IPS-NIHi7 (cell line): Measurements from ENCODE around the gene IFT43.

Experiments used
- DNase-seq: peaks from one replicate; pipeline ENCODE4 v3.0.0; 2012; ENCODE audit warnings: mixed read lengths; ENCODE audit errors: extremely low spot score

The IFT43 gene

DNA sequence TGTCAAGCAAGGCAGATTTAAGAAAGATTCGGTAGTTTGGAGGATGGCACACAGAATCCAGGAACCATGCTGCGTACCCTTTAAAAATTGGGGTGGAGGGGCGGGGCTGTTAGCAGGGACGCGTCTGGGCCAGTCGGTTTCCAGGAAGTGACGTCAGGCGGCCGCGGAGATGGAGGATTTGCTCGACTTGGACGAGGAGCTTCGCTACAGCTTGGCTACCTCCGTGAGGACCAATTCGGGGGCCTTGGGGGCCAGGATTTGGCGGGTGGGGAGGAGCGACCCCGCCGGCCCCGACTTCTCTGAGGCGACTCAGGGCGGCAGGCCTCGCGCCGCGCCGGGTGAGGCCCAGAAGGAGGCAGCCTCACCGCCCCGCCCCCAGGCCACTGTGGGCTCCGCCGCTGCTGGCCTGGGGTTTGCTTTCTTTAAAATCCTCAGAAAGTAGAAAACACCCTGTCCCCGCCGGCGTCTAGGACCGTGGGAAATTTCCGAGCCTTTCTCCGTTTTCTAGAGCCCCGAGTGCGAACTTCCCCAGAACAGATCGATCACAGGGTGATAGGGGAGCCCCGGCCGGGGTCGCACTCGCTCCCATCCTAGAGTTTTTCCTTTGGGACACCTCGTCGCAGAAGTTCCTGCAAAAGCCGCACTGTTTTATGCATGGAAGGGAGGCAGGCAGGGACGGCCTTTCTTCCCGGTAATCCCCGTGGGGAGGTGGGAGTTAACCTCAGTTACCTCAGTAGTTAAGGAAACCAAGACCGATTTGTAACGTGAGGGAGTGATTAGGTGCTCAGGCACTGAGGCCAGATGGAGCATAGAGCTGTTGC, at the start of gene IFT43:
Gene IFT43, plus strand, starts transcription at position 146 of the 821 bp plus-strand sequence. Its CDS starts 24 bp downstream, at position 170.
- peak; percentile 81 for DNase-seq

DNA sequence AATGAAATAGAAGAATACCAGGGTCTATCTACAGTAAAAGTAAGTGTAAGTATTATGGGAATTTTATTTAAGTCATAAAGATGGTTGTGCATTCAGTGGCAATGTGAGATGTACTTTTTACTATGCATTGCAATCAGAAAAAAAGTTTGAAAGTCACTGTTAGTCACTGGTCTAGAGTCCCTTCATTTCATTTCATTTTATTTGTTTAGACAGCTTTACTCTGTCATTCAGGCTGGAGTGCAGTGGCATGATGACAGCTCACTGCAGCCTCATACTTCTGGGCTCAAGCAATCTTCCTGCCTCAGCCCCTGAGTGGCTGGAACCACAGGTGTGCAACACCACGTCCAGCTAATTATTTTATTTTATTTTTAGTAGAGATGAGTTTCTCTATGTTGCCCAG, 46.4 kb upstream of the IFT43 start:
- DNase-seq, result no peak

- DNase-seq, result peak; percentile 5
These were observed 44.5 kb upstream of the IFT43 start for GRCh38 chr14:75941030-75941429.

DNA sequence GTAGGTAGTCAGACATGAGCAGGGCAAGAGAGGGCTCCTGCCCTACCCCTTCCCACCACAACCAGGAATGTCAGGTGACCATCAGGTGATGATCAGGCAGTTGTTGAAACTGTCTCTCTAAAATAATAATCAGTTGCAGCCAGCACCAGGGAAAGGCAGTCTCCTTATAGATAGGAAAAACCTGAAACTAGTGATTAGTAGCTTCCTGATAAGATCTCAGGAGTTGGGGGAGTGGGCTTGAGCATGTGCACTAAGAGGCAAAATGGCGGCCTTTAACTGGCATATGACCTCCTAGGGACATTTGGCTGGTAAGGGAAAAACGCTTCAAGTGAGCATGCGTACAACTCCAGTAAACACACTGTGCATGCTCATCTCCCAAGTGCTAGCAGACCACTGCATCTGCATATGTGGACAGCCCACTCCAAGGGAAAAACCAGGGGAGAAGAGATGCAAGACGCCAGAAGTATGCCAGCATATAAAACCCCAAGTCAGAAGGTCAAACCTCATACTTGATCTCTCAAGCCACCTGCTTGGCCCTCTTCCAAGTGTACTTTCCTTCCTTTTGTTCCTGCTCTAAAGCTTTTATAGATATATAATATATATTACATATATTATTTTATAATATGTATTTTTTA, 40.8 kb upstream of the IFT43 start:
- no peak for DNase-seq

DNA sequence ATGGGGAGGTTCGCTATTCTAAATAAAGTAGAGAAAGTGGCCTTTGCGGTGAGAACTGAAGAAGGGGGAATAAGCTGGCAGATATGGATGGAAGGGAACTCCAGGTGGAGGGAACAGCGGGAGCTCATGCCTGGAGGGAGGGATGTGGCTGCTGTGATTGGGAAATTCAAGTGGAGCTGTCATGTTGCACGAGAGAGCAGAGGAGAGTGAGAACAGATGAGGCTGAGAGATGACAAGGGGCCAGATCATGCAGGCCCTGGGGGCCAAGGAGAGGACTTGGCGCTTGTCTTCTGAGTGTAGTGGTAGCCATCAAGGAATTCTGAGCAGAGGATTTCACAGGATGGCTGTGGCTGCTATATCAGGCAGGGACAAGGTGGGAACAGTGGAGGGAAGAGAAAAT, 38.8 kb upstream of the IFT43 start:
- peak; percentile 33 for DNase-seq

- no peak for DNase-seq
These were observed 33.1 kb upstream of the IFT43 start for GRCh38 chr14:75952489-75952888.

DNA sequence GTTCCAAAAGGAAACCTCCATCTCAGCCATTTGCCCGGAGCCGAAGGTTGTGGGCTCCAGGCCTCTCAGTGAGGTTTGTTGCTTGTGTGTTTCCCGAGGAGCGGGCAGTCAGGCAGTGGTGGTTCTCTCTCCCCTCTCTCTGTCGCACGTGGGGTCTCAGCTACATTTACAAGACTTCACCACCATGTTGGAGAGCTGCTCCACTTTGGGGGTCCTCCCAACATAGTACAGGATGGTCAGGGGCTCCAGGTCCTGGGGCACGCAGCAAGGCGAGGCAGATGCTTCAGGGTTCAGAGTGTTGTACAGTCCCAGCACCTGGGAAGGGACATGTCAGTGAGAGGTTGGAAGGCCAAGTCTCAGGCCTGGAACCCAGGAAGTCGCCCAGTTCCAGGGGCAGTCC, 26.5 kb upstream of the IFT43 start:
- DNase-seq, result no peak

- no peak for DNase-seq
These were observed 25.3 kb upstream of the IFT43 start for GRCh38 chr14:75960231-75960630.

DNA sequence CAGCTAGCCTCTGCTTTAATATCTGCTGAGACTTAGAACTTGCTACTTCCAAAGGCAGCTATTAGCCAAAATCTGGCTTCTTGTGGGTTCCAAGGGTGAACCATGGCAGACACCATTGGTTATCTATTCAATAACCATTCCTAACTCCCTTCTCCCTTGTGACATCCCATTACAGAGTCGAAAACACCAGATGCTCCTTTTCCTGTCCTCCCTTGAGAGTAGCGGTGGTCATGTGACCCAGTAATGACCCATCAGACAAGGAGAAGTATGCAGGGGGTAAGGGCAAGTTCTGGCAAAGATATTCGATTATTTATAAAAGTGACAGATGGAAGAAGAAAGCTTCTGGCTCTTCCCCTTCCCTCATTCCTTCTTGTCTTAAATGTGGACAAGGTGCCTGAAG, 23.9 kb upstream of the IFT43 start:
- no peak for DNase-seq

DNA sequence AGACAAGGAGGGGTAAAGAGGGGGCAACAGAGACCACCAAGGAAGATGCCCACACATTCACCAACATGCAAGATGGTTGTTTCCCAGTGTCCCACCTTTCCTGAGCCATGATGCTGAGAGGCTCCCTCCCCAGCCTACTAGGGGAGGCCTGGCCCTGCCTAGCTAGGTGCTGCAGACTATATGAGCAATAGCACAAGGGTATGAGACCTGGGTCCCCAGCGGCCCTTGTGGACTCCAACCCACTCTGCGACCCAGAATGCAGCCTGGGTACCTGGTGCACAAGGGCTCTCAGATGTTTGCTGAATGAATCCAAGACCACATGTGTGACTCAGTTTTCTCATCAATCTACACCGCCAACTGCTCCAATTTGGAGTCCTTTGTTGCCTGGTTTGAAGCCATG, 17.7 kb upstream of the IFT43 start:
- DNase-seq, result no peak

- no peak for DNase-seq
These were observed 17.1 kb upstream of the IFT43 start for GRCh38 chr14:75968456-75968855.

GRCh38 chr14:75969126-75969525, 16.4 kb upstream of the IFT43 start:
- DNase-seq, result no peak

DNA sequence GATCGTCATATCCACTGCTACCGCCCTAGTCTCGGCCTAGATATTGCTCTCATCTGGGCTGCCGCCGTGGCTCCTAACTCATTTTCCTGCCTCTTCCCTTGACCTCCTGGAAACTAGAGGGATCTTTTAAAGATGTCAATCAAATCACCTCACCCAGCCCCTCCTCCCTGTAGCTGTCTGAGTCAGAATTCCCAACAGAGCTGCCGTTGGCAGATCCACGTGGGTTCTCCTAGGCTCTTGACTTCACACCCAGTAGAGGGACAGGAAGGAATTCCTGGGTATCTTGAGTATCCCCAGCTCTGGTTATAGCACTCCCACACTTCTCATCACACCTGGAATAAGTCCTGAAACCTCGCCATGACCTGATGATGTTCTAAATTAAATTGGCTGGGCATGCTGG, 15.7 kb upstream of the IFT43 start:
- no peak for DNase-seq

- no peak for DNase-seq
These were observed 14.6 kb upstream of the IFT43 start for GRCh38 chr14:75970989-75971388.

- no peak for DNase-seq
These were observed 14.1 kb upstream of the IFT43 start for GRCh38 chr14:75971509-75971908.

DNA sequence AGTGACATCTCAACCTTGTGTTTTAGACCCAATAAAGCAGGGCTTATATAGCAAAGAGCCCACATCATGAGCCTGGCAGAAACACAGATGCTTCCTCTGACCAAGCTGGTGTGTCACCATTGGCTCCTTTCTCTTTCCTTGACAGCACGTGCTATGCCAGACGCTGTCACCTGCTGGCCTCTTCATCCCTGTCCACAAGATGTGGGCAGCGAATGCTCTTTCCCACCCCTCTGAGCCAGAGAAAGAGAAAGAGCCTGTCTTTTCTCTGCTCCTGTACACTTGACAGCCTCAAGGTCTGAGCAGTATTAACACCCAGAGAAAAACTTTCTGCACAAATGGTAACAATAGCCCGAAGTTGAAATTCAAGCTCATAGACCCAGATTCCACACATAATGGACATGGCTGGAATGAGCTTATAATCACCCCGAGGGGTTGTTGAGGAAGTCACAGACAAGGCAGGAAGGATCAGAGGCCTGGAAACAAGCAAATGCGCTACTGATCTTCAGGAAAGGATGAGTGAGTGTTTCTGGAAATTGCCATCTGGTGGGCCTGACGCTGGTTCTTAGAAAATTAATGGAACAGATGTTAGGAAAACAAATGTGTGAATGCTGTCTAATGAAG, 12.7 kb upstream of the IFT43 start:
- DNase-seq, result no peak

DNA sequence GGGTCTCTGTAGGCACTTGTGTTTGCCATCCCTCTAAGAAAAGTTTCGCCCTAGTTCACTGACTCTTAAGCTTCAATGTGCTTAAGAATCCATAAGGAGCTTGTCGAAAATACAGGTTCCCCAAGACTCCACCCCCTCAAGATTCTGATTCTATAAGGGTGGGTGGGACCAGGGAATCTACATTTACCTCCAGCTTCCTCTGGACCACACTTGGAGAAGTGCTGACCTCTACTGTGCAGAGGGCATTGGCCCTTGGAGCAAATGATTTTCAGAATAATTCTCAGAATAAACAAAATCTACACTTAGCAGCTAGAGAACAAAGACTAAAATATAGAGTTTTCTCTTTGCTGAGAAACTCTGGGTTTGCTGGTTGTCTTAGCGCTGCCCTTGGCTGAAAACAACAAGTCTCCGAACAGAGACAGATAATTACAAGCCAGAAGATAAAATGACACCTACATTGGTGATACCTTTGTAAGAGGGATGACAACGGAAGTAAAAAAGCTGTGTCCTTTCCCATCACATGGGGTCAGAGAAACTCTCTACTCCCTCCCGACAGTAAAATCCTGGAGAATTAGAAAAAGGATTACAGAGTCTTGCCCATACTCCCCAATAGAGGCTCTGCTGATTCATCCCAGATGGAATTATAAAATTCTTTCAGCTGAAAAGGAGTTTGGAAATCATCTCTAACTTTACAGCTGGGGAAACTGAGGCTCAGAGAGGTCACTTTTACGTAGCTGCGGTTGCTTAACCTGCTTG, 8.6 kb upstream of the IFT43 start:
- no peak for DNase-seq

- DNase-seq, result no peak
These were observed 8.0 kb upstream of the IFT43 start for GRCh38 chr14:75977582-75977943.

DNA sequence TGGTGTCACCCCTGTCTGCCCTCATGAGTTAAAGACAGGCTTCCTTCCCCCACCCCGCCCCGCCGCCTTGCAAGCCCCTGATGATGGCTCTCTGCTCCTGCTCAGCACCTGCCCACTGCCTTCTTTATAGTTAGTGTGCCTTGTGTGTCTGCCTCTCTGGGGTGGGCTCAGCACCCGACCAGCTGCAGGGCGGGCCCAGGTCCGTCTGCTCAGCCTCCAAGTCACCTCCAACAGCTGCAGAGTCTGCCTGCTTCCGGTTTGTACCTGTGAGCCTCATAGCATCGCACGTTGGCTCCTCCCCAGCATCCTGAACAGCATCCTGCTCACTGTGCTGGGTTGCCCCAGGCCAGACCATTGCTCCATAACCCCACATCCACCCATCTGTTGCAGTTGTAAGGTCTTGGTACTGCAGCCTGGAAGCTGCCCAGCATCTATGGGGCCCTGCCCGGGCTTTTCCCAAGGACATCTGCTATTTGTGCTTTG, 7.3 kb upstream of the IFT43 start:
- no peak for DNase-seq

- peak; percentile 76 for DNase-seq
These were observed 6.4 kb upstream of the IFT43 start for GRCh38 chr14:75979071-75979571.

DNA sequence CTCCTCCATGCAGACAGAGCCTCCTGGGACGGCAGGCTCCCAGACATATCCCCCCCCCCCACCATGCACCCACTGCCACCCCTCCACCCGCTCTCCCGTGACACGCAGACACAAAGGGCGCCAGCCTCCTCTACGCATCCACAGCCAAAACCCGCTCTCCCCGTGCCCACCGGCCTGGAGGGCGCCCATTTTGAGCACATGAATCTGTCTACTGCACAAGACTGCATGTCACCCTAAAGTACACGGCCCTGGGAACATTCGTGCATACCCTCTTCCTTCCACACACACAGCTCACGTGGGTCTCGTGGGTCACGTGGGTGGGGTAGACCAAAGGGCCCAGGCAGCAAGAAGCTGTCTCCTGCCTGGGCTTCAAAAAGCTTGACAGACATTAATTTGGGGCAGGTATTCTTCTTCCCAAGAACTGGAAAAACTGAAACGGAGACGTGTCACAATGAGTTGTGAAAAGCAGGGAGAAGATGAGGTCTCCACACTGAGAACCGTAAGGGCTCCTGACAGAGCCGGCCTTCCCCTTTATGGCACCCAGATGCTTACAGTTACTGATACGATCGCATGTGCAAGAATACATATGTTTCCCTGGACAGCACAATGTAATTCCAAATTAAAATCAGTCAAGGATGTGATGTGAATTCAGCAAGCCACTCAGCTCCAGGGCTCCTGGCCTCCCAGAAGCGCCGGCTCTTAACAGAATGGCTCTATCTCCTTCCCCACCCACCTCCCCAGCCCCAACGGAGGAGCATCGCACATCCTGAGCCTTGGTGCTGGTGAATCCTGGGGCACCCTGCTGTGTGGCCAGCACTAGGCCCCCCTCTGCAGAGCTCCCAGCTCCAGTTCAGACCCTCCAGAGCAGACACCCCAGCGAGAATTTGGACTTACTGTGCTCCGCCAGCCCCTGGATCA, 5.7 kb upstream of the IFT43 start:
- no peak for DNase-seq
